ENCODE results near the gene MORC2.

The MORC2 gene

DNA sequence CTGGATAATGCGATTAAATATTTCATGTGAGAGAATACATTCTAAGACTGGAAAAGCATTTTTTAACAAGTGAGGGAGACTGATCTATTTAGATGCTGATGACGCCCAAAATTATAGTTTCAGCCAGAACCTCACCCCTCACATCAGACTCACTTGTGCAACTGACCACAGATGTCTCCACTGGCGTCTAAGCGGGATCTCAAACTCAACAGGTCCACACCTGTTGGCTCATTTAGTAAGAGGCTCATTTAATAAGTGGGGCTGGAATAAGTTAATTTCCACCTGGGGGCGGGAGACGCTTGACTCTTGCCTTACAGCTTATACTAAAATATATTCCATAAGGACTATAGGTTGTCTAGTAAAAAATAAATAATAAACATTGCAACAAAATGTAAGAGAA, 47.5 kb downstream of the MORC2 start:
- no peak for DNase-seq (ENCODE audit: low read depth)

DNA sequence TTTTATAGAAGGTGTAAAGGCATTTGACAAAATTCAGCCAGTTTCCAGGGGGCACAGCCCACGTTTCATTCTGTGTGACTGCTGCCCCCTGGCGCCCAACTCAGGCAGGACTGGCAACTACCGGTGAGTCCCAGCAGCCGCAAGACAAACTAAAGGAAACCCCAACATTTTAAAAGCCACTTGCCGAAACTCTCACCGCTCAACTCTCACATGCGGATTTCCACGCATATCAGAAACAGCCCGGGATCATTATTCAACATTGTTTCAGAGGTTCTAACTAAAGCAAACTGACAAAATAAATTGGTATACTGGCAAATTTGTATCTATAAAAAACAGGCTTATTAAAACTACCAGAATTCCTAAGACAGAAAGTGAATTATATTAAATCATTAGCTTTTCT, 48.2 kb downstream of the MORC2 start:
- peak; percentile 23 for DNase-seq (ENCODE audit: low read depth)

DNA sequence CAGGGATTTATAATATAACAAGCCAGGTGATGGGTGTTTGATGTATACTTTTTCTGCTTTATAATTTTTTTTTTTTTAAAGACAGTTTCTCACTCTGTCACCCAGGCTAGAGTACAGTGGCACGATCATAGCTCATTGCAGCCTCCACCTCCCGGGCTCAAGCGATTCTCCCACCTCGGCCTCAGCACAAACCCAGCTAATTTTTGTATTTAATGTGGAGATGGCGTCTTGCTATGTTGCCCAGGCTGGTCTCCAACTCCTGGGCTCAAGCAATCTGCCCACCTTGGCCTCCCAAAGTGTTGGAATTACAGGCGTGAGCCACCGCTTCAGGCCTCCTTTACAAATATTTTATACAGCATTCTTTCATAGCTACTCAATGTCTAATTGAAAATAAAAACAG, 48.6 kb downstream of the MORC2 start:
- DNase-seq (ENCODE audit: low read depth): no peak

DNA sequence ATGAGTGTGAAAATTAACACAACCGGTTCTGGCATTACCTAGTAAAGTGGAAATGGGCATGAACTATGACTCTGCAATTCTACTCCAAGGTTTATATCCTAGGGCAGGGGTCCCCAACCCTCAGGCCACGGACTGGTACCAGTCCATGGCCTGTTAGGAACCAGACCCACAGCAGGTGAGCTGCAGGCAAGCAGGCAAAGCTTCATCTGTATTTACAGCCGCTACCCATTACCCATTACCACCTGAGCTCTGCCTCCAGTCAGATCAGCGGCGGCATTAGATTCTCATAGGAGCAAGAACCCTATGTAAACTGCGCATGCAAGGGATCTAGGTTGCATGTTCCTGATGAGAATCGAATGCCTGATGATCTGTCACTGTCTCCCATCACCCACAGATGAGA, 49.8 kb downstream of the MORC2 start:
- no peak for DNase-seq (ENCODE audit: low read depth)

DNA sequence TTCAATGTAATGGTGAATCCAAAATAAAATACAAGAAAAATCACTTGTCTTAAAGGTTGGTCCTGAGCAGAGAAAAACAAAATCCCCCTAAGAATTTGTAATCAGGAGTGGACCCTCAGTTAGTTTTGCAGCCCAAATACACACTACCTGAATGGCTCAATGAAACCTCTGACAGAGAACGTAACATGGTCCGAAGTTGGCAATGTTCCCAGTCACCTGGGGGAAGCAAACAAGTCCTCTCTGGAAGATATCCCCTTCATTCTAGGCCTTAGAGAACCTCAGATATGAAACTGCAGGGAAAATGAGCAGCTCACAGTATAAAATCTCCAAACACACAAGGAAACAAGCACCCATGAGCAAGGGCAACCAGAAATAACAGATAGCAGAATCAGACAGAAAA, 58.2 kb downstream of the MORC2 start:
- no peak for DNase-seq (ENCODE audit: low read depth)

DNA sequence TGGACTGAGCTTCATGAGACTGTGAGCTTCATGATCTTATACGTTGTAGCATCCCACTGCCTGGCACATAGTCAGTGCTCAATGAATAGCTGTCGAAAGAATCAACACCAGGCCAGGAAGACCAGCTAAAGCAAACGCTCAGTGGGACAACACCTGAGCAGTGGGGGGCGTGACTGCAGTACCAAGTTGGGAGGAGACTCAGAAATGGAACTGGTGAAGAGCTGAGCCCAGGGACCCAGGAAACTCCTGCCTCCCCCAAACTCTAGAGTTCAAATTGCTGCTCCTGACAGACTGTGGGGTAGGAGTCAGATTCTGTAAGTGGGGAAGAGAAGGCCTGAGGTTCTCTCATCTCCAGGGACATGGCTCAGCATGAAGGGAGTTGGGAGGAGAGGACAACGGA, 59.3 kb downstream of the MORC2 start:
- no peak for DNase-seq (ENCODE audit: low read depth)

DNA sequence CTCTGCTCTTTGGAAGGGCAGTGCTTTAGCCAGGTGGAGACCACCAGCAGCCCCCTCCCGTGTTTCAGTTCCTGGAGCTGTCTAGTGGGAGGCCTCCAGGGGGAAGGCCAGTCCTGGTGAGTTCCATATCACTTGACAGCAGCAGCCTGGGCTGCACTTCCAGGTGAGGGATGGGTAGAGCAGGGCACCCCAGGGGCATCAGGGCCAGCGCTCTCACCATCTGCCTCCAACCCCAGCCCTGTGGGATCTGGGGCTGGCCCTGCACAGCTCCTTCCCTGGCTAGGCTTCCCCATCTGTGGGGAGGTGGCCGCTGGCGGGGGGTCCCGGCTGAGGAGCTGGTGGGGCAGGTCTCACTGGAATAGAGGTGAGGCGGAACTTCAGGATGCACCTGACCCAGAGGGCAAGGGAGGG, 60.5 kb downstream of the MORC2 start:
- no peak for DNase-seq (ENCODE audit: low read depth)

DNA sequence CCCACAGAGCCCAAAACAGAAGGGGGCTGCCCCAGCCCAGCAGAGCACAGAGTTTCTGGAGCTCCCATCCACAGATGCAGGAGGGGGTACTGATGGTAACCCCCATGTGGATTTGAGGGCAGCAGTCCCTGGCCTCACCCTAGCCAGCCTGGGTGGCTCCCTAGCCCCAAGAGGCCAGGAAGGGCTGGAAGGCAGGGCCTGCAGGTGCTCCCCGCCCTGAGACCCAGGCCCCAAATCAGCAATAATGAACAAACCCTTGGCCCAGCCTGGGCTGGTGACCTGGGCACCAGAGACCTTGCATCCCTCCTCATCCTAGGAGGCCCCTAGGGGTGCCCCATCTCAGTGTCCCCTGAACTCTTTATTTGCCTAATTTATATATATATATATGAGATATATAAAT, 61.6 kb downstream of the MORC2 start:
- DNase-seq (ENCODE audit: low read depth): no peak

DNA sequence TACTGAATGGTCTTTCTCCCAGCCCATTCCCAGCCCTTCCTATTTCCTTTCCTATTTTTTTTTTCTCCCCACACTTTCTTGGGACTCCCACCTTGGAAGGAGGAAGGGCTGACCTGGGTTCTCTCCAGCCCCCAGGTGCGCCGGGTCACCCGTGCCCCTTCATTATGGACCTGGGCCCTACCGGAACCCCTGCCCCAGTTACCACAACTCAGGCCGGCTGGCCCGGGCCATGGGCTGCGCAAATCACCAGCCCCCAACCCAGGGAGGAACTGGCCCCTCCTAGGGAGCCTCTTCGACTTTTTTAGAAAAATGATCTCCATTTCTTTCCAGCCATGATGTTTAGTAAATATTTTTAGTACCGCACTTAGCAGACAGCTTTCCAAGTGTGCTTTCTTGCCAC, 62.2 kb downstream of the MORC2 start:
- no peak for DNase-seq (ENCODE audit: low read depth)

DNA sequence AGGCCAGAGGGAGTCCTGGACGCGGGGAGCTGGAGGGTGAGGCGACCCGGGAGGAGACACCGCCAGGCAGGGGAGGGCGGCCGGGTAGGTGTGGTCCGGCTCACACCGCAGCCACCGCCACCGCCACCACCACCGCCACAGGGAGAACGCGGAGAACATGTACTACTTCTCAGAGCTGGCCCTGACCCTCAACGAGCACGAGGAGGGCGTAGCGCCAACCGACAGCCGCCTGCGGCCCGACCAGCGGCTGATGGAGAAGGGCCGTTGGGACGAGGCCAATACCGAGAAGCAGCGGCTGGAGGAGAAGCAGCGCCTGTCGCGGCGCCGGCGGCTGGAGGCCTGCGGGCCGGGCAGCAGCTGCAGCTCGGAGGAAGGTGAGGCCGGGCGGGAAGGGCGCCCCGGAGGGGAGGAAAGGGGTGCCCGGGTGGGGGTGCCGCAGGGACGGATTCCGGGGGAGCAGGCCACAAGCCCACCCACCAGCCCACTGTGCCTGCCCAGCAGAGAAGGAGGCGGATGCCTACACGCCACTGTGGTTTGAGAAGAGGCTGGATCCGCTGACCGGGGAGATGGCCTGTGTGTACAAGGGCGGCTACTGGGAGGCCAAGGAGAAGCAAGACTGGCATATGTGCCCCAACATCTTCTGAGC, 62.8 kb downstream of the MORC2 start:
- no peak for DNase-seq (ENCODE audit: low read depth)

DNA sequence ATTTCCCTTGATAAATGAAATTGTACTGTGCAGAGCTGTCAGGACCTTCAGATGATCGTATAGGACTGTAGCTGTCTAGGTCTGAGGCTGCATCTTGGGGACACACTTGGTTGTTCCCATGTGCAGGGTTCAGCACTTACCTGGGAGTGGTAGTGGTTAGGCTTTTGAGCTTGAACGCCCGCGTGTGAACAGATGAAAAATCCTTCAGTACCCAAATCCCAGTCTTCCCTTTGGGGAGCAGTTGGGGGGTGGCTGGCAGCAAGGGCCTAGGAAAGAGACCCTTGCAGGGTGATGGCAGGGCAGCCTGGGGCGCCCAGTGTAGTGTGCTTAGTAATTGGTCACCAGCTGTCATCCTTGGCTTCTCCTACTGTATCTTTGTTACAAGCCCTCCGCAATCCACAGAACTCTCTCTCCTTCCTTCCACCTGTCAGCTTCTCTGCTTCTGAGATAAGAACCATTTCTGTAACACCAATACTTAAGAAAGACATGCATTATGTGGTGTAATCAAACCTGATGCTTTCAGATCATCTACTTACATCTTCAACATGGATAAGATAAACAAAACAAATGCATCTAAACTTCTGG, 64.6 kb downstream of the MORC2 start:
- DNase-seq (ENCODE audit: low read depth): no peak

DNA sequence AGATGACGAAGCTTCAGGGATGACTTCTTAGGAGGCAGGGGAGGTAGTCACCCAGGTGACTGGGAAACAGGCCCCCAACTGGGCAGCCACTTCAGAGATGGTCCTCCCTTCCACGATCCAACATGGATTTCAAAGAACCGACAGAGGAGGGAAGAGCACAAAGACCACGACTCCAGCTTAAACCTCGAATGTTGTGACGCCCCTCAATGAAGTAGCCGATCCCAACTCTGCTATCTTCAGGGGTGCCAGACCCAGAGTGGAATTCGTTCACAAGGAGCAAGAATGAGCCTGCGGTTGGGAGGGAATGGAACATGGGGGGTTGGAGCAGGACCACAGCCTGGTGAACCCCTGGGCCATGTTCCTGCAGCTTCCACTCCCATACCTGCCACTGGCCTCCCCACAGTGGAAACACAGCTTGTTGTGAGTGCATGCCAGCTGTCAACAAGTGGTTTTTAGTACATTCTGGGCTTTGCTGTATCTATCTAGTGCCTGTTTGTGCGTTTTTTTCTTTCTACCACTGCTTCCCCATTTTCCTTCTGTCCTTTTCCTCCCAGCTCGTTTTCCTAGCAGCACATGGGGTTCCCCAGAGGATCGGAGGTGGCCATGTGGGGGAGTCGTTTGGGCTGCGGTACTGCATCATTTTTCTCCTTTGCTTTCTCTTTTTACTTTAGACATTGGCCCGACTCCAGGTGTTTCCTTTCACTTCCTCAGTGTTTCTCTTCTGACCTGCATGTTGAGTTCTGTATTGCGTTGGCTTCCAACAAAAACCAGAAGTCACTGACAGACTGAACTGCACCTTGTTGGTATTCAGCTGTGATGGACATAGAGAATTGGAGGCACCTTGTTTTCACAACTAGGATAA, 65.8 kb downstream of the MORC2 start:
- DNase-seq (ENCODE audit: low read depth): no peak

DNA sequence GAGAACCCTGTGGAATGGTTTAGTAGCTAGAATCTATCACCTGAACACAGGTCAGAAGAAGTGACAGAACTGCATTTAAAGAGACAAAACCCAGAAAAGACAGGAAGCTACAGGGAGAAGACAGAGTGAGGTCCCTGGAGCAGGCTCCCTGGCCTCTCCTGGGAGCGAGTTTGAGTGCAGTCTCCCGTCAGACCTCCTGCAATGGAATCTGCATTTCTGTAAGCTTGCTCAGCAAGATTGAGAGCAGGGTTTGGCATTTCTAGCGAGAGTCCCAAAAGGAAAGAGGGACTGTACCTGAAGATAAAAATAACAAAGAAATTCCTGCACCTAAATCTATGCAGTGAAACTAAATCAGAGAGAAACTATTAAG, 74.2 kb downstream of the MORC2 start:
- DNase-seq (ENCODE audit: low read depth): no peak

DNA sequence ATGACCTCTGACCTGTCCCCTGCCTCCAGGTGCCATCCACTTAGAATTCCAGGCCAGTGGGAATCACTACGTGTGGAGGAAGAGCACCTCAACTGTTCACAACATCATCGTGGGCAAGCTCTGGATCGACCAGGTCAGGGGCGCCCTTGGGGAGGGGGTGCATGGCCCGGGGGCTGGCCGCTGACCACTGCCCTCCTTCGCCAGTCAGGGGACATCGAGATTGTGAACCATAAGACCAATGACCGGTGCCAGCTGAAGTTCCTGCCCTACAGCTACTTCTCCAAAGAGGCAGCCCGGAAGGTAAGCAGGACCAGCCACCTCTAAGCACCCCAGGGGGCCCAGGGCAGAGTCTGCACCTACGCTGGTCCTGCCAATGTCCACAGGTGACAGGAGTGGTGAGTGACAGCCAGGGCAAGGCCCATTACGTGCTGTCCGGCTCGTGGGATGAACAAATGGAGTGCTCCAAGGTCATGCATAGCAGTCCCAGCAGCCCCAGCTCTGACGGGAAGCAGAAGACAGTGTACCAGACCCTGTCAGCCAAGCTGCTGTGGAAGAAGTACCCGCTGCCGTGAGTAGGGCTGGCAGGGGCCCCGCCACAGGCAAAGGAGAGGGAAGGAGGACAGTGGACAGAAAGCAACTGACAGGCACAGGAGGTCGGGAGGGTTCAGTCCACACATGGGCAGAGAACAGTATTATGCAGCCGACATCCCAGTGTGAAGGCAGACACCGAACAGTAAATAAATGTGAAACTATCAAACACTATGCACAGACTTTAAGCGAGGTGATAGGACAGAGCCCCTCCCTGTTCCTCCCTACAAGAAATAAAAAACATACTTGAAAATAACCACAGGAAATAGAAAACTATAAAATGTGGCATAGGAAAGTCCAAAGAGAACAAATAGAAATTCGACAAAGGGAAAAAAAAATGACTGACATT, 74.9 kb downstream of the MORC2 start:
- no peak for DNase-seq (ENCODE audit: low read depth)

DNA sequence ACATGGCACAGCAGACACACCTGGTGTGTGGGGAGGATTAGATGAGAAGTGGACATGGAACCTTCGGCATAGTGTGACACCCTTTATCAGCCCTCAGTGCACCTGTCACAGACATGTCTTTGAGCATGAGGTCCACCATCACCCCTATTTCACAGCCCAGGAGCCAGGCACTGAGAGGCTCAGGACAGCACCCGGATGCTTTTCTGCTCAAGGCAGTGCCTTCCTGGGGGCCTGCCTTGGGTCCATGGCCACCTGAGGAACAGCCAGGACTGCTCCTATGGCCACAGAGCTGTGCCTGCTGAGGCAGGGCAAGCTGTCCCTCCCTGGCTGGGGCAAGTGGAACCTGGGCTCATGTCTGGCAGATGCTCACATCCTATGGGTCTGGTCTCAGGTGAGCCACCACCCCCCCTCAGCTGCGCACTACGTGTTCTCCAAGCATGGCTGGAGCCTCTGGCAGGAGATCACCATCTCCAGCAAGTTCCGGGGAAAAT, 75.8 kb downstream of the MORC2 start:
- DNase-seq (ENCODE audit: low read depth): no peak

DNA sequence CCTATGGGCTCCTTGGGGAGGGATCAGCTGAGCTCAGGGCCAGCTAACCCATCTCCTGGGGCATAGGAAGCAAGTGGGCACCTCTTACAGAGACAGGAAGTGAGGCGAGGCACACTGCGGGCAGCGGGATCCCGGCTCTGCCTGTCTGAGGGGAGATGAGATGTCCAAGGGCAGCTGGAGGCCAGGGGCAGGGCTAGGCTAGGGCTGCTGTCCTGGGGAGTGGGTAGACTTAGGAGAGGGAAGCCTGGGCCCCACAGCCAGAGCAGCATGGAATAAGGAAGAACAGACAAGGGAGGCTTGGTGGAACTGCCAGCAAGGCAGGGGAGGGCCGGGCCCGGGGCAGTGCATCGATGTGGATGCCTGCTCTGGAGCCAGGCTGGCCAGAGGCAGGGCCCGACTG, 76.3 kb downstream of the MORC2 start:
- no peak for DNase-seq (ENCODE audit: low read depth)

DNA sequence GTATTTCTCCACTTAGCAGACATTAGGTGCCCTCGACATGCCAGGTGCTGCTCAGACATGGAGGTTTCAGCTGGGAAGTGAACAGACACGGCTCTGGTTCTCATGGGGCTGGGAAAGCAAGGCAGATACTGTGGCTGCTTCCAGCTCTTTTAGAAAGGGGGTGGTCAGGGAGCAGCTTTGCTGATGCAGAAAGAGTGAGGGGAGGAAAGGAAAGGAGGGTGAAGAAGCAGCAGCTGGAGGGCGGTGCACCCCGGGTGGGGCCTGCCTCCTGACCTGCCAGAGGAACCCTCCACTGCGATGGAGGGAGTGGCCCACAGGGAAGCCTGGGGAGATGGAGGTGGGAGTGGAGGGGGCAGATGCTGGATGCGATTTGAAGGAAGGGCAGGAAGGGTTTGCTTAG, 76.8 kb downstream of the MORC2 start:
- no peak for DNase-seq (ENCODE audit: low read depth)

DNA sequence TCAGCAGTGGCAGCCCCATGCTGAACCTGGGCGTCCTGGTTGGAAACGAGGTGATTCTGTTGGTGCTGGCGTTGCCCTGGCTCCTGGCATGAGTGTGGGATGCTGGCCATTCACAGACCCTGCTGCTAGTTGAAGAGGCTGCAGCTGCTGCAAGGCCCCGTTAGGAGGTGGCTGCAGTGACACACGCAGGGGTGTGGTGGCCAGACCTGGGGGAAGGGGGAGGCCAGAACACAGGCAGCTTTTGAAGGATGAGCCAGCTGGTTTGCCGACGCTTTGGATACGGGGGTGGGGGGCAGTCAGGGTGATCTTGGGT, 77.2 kb downstream of the MORC2 start:
- DNase-seq (ENCODE audit: low read depth): no peak

DNA sequence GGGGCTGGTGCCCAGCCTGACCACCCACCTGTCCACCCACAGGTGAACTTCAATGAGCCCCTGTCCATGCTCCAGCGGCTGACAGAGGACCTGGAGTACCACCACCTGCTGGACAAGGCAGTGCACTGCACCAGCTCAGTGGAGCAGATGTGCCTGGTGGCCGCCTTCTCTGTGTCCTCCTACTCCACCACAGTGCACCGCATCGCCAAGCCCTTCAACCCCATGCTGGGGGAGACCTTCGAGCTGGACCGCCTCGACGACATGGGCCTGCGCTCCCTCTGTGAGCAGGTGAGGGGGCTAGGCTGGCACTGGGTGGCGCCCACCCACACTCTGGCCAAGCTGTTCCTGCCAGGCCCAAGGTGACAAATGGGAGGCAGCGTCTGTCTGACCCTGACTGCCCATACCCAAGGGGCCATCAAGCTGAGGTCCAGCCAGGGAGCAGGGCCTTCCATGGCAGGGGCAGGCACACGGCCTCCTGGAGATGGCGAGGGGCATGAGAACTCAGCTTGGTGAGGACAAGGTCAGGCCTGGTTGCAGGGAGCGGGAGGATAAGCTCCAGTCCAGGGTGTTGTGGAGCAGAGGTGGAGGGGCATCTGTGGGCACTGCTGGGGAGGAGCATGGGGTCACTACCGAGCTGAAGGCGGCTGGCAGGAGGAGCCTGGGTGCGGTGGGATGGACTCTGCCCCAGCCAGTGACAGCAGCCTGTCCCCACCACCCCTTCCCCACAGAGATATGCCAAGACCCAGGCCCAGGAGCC, 77.7 kb downstream of the MORC2 start:
- DNase-seq (ENCODE audit: low read depth): no peak

DNA sequence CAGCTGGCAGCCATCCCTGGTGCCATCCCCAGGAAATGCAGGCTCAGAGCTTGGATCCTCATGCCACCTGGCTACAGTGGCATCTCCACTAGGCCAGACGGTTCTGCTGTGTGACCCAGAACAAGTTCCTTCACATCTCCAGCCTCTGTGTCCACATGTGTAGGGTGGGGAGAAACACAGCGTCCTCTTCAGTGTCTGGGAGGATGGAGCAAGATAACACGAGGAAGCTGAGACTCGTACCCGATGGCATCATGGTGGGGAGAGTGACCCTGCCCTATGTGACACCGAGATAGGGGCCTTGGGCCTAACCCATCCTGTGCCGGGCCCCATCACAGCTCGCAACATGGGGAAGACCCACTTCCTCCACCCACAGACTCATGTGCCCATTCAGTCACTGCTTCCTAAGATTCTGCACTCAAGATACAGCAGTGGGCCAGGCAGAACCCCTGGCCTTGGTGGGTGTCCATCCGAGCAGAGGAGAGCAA, 78.5 kb downstream of the MORC2 start:
- DNase-seq (ENCODE audit: low read depth): no peak

DNA sequence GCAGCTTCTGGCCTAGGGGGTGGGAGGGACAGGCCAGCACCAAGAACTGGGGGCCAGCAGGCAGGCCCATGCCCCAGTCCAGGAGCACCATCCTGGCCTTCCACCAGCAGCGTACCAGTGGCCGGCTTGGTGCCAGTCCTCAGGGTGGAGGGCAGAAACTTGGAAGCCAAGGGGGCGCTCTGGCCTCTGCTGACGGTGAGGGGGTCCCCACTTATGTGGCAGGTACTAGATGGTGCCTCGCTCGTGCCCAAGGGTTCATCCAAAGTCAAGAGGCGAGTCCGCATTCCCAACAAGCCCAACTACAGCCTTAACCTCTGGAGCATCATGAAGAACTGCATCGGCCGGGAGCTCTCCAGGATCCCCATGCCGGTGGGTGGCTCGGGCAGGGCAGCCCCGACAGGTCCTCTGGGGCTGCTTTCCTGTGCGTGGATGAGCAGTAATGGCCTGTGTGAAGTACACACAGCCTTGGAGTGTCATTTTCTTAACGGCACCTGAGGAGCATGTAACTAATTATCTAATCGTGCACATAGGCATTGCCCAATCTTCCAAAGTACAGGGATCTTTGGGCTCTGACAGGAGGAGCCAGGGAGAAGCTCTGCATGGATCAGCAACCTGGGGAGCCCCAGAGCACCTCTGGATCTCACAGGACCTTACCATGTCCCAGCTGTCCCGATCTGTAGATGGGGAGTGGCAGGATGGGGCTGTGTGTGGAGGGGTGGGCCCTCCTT, 79.1 kb downstream of the MORC2 start:
- no peak for DNase-seq (ENCODE audit: low read depth)
